Neutrophil (primary cell): Measurements from ENCODE around the gene PDE3A.
A peak's percentile ranks its signal among the peaks of the same experiment; 100 is the strongest.

Experiments used
- H3K27ac ChIP-seq: fragments of 200-600 bp; sonication (generic); 2 replicates; pipeline ENCODE4 v1.5.1; 2016; ENCODE audit warnings: mild to moderate bottlenecking, moderate library complexity
- H3K27me3 ChIP-seq: fragments of 200-600 bp; sonication (generic); 2 replicates; pipeline ENCODE4 v1.6.0; 2016; ENCODE audit warnings: mild to moderate bottlenecking
- H3K36me3 ChIP-seq: fragments of 200-600 bp; sonication (generic); 2 replicates; pipeline ENCODE4 v1.5.1; 2017
- H3K4me1 ChIP-seq, 2 experiments: fragments of 200-600 bp in 1 of 2; sonication (generic) in 1 of 2; 1 replicate in 1 of 2; 2 replicates in 1 of 2; pipeline versions ENCODE4 v1.5.1 to v1.6.1; 2013 to 2016; ENCODE audit warnings: low read depth in 1 of 2, low read length in 1 of 2, mild to moderate bottlenecking in 1 of 2, moderate library complexity in 1 of 2; ENCODE audit not compliant: control insufficient read depth in 1 of 2, insufficient read depth in 1 of 2
- H3K4me3 ChIP-seq, 2 experiments: fragments of 200-600 bp in 1 of 2; sonication (generic) in 1 of 2; 1 replicate in 1 of 2; 2 replicates in 1 of 2; pipeline ENCODE4 v1.5.1; 2013 to 2016; ENCODE audit warnings: low read depth in 1 of 2, low read length in 1 of 2, mild to moderate bottlenecking in 1 of 2, moderate library complexity in 1 of 2
- H3K9me3 ChIP-seq: fragments of 200-600 bp; sonication (generic); 2 replicates; pipeline ENCODE4 v1.5.1; 2016
- CTCF ChIP-seq: fragments of 200-600 bp; sonication (generic); IDR thresholded peaks from 2 replicates; pipeline ENCODE4 v1.5.1; 2016; ENCODE audit warnings: antibody characterized with exemption

PDE3A gene

GRCh38 chr12:20369305-20370013 is 1.1 kb downstream of the PDE3A start:
- H3K4me1 ChIP-seq, result peaks cover 19 to 21% of the 10 kb centered on the region in 2 experiments
- no peak for TF ChIP-seq CTCF
- H3K36me3 ChIP-seq, result no peaks in the 10 kb centered on the region
- peak overlapping the region; percentile 16 to 61 for H3K4me3 ChIP-seq
- H3K27ac ChIP-seq, result no peak overlapping the region
- peaks cover 87% of the 10 kb centered on the region for H3K27me3 ChIP-seq
- H3K9me3 ChIP-seq, result no peaks in the 10 kb centered on the region

- H3K4me1 ChIP-seq, result peaks cover 19 to 21% of the 10 kb centered on the region in 2 experiments
- H3K4me3 ChIP-seq, result peak overlapping the region; percentile 4 to 61
- no peak for TF ChIP-seq CTCF
- H3K27me3 ChIP-seq, result peaks cover 88% of the 10 kb centered on the region
- H3K9me3 ChIP-seq, result no peaks in the 10 kb centered on the region
- H3K36me3 ChIP-seq, result no peaks in the 10 kb centered on the region
- H3K27ac ChIP-seq, result no peak overlapping the region
Observed at GRCh38 chr12:20370014-20370386, 1.7 kb downstream of the PDE3A start.

GRCh38 chr12:20370866-20371519 is 2.7 kb downstream of the PDE3A start:
- Histone ChIP-seq H3K4me3 (no peak overlapping the region), H3K27me3 (peaks cover 85% of the 10 kb centered on the region), H3K9me3 (no peaks in the 10 kb centered on the region), H3K27ac (no peak overlapping the region), H3K4me1 (peaks cover 19 to 21% of the 10 kb centered on the region in 2 experiments), H3K36me3 (no peaks in the 10 kb centered on the region)
- no peak for TF ChIP-seq CTCF

- peaks cover 19 to 21% of the 10 kb centered on the region in 2 experiments for H3K4me1 ChIP-seq
- no peak overlapping the region for H3K27ac ChIP-seq
- H3K9me3 ChIP-seq, result no peaks in the 10 kb centered on the region
- peaks cover 70% of the 10 kb centered on the region for H3K27me3 ChIP-seq
- H3K36me3 ChIP-seq, result no peaks in the 10 kb centered on the region
- no peak for TF ChIP-seq CTCF
- no peak overlapping the region for H3K4me3 ChIP-seq
Observed at GRCh38 chr12:20372326-20373096, 4.2 kb downstream of the PDE3A start.

GRCh38 chr12:20374795-20375194 is 6.5 kb downstream of the PDE3A start:
- H3K27ac ChIP-seq, result no peak overlapping the region
- no peaks in the 10 kb centered on the region for H3K9me3 ChIP-seq
- H3K36me3 ChIP-seq, result no peaks in the 10 kb centered on the region
- TF ChIP-seq CTCF, result no peak
- peaks cover 47% of the 10 kb centered on the region for H3K27me3 ChIP-seq
- no peak overlapping the region for H3K4me3 ChIP-seq
- peaks cover 2 to 3% of the 10 kb centered on the region in 2 experiments for H3K4me1 ChIP-seq
